IPS-18c (cell line): Measurements from ENCODE around the gene DVL1.
A peak's percentile ranks its signal among the peaks of the same experiment; 100 is the strongest.
"Not testable (repeated sequence)": the region's sequence is repeated elsewhere in the genome, so short reads cannot be mapped to it uniquely, and the experiment has no call there.

ENCODE experiments used
- H3K4me3 ChIP-seq: 2 replicates; pipeline ENCODE4 v1.7.0; 2013; ENCODE audit warnings: low read depth, mild to moderate bottlenecking, low read length, moderate library complexity; ENCODE audit not compliant: insufficient read depth
- H3K9me3 ChIP-seq: one replicate; pipeline ENCODE4 v1.6.1; 2013; ENCODE audit warnings: mild to moderate bottlenecking, low read length, moderate library complexity; ENCODE audit not compliant: control insufficient read depth, insufficient read depth

DVL1 gene

GRCh38 chr1:1349256-1350012 lies at the start of gene DVL1:
Gene DVL1, minus strand, starts transcription at chr1:1349418. Its CDS starts 353 bp downstream, at chr1:1349065.
- H3K9me3 ChIP-seq = peaks cover 3% of the 10 kb centered on the region
- H3K4me3 ChIP-seq = peak within 1 kb of the TSS; percentile 83

GRCh38 chr1:1398677-1399186 lies 49.5 kb upstream of the DVL1 start:
- Histone ChIP-seq H3K4me3 (peak overlapping the region; percentile 93), H3K9me3 (no peaks in the 10 kb centered on the region)

- peak overlapping the region; percentile 93 for H3K4me3 ChIP-seq
- H3K9me3 ChIP-seq = peaks cover 2% of the 10 kb centered on the region
Measured at GRCh38 chr1:1397839-1398523, 48.8 kb upstream of the DVL1 start.

- H3K9me3 ChIP-seq = peaks cover 2% of the 10 kb centered on the region
- H3K4me3 ChIP-seq = no peak overlapping the region
Measured at GRCh38 chr1:1395166-1395565, 45.9 kb upstream of the DVL1 start.

- Histone ChIP-seq H3K9me3 (peaks cover 2% of the 10 kb centered on the region), H3K4me3 (no peak overlapping the region)
Measured at GRCh38 chr1:1394116-1394515, 44.9 kb upstream of the DVL1 start.

GRCh38 chr1:1393428-1393827 lies 44.2 kb upstream of the DVL1 start:
- H3K9me3 ChIP-seq = peaks cover 2% of the 10 kb centered on the region
- H3K4me3 ChIP-seq = no peak overlapping the region

GRCh38 chr1:1393014-1393413 lies 43.8 kb upstream of the DVL1 start:
- Histone ChIP-seq H3K4me3 (no peak overlapping the region), H3K9me3 (peaks cover 2% of the 10 kb centered on the region)

GRCh38 chr1:1391225-1391624 lies 42.0 kb upstream of the DVL1 start:
- Histone ChIP-seq H3K4me3 (no peak overlapping the region), H3K9me3 (peaks cover 2% of the 10 kb centered on the region)

GRCh38 chr1:1390675-1391074 lies 41.5 kb upstream of the DVL1 start:
- no peak overlapping the region for H3K4me3 ChIP-seq
- H3K9me3 ChIP-seq = peaks cover 2% of the 10 kb centered on the region

- Histone ChIP-seq H3K4me3 (no peak overlapping the region), H3K9me3 (no peaks in the 10 kb centered on the region)
Measured at GRCh38 chr1:1388078-1388472, 38.9 kb upstream of the DVL1 start.

- H3K9me3 ChIP-seq = no peaks in the 10 kb centered on the region
Measured at GRCh38 chr1:1387098-1388077, 38.2 kb upstream of the DVL1 start.

GRCh38 chr1:1385931-1386330 lies 36.7 kb upstream of the DVL1 start:
- no peaks in the 10 kb centered on the region for H3K9me3 ChIP-seq
- no peak overlapping the region for H3K4me3 ChIP-seq

More at GRCh38 chr1:1387098-1388077, 38.2 kb upstream of the DVL1 start:
- H3K4me3 ChIP-seq = no peak overlapping the region

GRCh38 chr1:1385339-1385738 lies 36.1 kb upstream of the DVL1 start:
- H3K9me3 ChIP-seq, H3K4me3 ChIP-seq: not testable (repeated sequence)

- no peaks in the 10 kb centered on the region for H3K9me3 ChIP-seq
- no peak overlapping the region for H3K4me3 ChIP-seq
Measured at GRCh38 chr1:1381294-1381693, 32.1 kb upstream of the DVL1 start.

- Histone ChIP-seq H3K9me3 (no peaks in the 10 kb centered on the region), H3K4me3 (no peak overlapping the region)
Measured at GRCh38 chr1:1380860-1381259, 31.6 kb upstream of the DVL1 start.

- peaks cover 2% of the 10 kb centered on the region for H3K9me3 ChIP-seq
- no peak overlapping the region for H3K4me3 ChIP-seq
Measured at GRCh38 chr1:1377540-1378205, 28.5 kb upstream of the DVL1 start.
